ENCODE data around the gene BLOC1S6. TPM values are rescaled to one million over a fixed set of nuclear protein-coding genes. Genes with fewer than 3 reads are reported as not detected.

The BLOC1S6 gene
- total RNA-seq, 1 experiment from 2014 or later = 28.7 TPM

DNA sequence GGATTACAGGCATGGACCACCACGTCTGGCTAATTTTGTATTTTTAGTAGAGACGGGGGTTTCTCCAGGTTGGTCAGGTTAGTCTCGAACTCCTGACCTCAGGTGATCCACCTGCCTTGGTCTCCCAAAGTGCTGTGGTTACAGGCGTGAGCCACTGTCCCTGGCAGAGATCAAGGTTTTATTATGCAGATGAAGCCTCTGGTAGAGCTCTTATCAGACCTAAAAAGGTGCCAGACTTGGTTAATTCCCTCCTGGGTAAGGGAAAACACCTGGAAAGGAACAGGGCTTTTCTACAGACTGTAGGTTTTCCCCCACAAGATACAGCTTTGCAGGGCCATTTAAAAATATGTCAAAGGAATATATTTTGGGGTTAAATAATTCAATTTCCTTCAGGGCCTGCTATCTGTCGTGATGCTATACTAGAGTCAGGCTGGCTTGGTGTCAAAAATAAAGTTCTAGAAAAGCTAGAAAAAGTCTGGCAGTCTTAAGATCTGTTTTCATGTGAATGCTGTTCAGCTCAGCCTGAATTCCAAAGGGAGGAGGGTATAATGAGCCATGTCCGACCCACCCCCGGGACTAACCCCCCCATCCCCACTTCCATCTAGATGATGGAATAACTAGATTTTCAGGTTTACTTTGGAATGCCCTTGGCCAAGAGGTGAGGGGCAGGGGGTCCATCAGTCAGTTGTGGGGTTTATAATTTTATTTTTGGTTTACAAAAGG is 1.9 kb upstream of the BLOC1S6 start (continued):
- TF ChIP-seq, protein P1, sequence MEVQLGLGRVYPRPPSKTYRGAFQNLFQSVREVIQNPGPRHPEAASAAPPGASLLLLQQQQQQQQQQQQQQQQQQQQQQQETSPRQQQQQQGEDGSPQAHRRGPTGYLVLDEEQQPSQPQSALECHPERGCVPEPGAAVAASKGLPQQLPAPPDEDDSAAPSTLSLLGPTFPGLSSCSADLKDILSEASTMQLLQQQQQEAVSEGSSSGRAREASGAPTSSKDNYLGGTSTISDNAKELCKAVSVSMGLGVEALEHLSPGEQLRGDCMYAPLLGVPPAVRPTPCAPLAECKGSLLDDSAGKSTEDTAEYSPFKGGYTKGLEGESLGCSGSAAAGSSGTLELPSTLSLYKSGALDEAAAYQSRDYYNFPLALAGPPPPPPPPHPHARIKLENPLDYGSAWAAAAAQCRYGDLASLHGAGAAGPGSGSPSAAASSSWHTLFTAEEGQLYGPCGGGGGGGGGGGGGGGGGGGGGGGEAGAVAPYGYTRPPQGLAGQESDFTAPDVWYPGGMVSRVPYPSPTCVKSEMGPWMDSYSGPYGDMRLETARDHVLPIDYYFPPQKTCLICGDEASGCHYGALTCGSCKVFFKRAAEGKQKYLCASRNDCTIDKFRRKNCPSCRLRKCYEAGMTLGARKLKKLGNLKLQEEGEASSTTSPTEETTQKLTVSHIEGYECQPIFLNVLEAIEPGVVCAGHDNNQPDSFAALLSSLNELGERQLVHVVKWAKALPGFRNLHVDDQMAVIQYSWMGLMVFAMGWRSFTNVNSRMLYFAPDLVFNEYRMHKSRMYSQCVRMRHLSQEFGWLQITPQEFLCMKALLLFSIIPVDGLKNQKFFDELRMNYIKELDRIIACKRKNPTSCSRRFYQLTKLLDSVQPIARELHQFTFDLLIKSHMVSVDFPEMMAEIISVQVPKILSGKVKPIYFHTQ (CRISPR knock-in tag; IDR thresholded peaks at IDR 0.05) = no peak

DNA sequence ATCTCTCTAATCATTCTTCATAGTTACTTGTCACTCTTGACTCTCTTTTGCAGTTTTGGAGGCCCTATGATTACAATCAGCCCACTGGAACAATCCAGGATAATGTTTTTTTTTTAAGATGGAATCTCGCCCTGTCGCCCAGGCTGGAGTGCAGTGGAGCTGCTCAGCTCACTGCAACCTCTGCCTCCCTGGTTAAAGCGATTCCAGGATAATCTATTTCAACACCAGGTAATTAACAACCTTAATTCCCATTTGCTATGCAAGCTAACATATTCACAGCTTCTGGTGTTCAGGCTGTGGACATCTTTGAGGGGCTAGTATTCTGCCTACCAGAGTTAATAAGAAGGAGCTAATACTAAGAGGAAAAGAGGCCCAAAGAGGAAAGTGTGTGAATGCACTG is 1.1 kb upstream of the BLOC1S6 start:
- H3K4me1 Mint-ChIP-seq = peaks cover 19% of the 10 kb centered on the region
- H3K36me3 Mint-ChIP-seq = no peaks in the 10 kb centered on the region
- no peak for DNase-seq (ENCODE audit: low spot score)
- POLR2A ChIA-PET = interaction anchor here (2.4 to 3.4 kb wide), 2 partner anchors 12 to 184 kb away, joined by 11 to 24 read pairs; a partner anchor contains a TSS
- H3K9me3 Mint-ChIP-seq = no peaks in the 10 kb centered on the region
- CTCF ChIA-PET = interaction anchor here (1.0 to 4.5 kb wide), 6 partner anchors 12 to 184 kb away, joined by 3 to 55 read pairs (median 5); partner anchors contain the start of gene SQOR
- H3K4me3 Mint-ChIP-seq = peak overlapping the region; percentile 98
- no peak for ATAC-seq
- H3K27ac Mint-ChIP-seq = peak overlapping the region; percentile 100
- H3K27me3 Mint-ChIP-seq (ENCODE audit: low read depth) = peaks cover 14% of the 10 kb centered on the region
- TF ChIP-seq, protein P2, sequence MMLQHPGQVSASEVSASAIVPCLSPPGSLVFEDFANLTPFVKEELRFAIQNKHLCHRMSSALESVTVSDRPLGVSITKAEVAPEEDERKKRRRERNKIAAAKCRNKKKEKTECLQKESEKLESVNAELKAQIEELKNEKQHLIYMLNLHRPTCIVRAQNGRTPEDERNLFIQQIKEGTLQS (CRISPR knock-in tag; conservative IDR thresholded peaks at IDR 0.05) = no peak
- TF ChIP-seq ESRRA (CRISPR knock-in tag; IDR thresholded peaks at IDR 0.05; ENCODE audit: borderline replicate concordance) (no peak), ZNF232 (CRISPR knock-in tag; IDR thresholded peaks at IDR 0.05) (no peak), NR2C2 (CRISPR knock-in tag; IDR thresholded peaks at IDR 0.05) (no peak), OVOL2 (CRISPR knock-in tag; IDR thresholded peaks at IDR 0.05; ENCODE audit: borderline replicate concordance) (no peak), ATF1 (CRISPR knock-in tag; IDR thresholded peaks at IDR 0.05) (no peak), ELF4 (CRISPR knock-in tag; IDR thresholded peaks at IDR 0.05; ENCODE audit: low read depth) (no peak), FOXK1 (CRISPR knock-in tag; IDR thresholded peaks at IDR 0.05) (no peak), GTF2I (CRISPR knock-in tag; conservative IDR thresholded peaks at IDR 0.05) (no peak)
- TF ChIP-seq, protein P3, sequence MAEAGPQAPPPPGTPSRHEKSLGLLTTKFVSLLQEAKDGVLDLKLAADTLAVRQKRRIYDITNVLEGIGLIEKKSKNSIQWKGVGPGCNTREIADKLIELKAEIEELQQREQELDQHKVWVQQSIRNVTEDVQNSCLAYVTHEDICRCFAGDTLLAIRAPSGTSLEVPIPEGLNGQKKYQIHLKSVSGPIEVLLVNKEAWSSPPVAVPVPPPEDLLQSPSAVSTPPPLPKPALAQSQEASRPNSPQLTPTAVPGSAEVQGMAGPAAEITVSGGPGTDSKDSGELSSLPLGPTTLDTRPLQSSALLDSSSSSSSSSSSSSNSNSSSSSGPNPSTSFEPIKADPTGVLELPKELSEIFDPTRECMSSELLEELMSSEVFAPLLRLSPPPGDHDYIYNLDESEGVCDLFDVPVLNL (CRISPR knock-in tag; IDR thresholded peaks at IDR 0.05; ENCODE audit: borderline replicate concordance, low read depth) = no peak
- TF ChIP-seq, protein P4, sequence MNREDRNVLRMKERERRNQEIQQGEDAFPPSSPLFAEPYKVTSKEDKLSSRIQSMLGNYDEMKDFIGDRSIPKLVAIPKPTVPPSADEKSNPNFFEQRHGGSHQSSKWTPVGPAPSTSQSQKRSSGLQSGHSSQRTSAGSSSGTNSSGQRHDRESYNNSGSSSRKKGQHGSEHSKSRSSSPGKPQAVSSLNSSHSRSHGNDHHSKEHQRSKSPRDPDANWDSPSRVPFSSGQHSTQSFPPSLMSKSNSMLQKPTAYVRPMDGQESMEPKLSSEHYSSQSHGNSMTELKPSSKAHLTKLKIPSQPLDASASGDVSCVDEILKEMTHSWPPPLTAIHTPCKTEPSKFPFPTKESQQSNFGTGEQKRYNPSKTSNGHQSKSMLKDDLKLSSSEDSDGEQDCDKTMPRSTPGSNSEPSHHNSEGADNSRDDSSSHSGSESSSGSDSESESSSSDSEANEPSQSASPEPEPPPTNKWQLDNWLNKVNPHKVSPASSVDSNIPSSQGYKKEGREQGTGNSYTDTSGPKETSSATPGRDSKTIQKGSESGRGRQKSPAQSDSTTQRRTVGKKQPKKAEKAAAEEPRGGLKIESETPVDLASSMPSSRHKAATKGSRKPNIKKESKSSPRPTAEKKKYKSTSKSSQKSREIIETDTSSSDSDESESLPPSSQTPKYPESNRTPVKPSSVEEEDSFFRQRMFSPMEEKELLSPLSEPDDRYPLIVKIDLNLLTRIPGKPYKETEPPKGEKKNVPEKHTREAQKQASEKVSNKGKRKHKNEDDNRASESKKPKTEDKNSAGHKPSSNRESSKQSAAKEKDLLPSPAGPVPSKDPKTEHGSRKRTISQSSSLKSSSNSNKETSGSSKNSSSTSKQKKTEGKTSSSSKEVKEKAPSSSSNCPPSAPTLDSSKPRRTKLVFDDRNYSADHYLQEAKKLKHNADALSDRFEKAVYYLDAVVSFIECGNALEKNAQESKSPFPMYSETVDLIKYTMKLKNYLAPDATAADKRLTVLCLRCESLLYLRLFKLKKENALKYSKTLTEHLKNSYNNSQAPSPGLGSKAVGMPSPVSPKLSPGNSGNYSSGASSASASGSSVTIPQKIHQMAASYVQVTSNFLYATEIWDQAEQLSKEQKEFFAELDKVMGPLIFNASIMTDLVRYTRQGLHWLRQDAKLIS (CRISPR knock-in tag; IDR thresholded peaks at IDR 0.05; ENCODE audit: borderline replicate concordance) = no peak
- TF ChIP-seq, protein P1 (CRISPR knock-in tag; IDR thresholded peaks at IDR 0.05) = no peak
- TF ChIP-seq, protein P5, sequence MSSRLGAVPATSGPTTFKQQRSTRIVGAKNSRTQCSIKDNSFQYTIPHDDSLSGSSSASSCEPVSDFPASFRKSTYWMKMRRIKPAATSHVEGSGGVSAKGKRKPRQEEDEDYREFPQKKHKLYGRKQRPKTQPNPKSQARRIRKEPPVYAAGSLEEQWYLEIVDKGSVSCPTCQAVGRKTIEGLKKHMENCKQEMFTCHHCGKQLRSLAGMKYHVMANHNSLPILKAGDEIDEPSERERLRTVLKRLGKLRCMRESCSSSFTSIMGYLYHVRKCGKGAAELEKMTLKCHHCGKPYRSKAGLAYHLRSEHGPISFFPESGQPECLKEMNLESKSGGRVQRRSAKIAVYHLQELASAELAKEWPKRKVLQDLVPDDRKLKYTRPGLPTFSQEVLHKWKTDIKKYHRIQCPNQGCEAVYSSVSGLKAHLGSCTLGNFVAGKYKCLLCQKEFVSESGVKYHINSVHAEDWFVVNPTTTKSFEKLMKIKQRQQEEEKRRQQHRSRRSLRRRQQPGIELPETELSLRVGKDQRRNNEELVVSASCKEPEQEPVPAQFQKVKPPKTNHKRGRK (CRISPR knock-in tag; IDR thresholded peaks at IDR 0.05; ENCODE audit: borderline replicate concordance) = no peak
- TF ChIP-seq, protein P6, sequence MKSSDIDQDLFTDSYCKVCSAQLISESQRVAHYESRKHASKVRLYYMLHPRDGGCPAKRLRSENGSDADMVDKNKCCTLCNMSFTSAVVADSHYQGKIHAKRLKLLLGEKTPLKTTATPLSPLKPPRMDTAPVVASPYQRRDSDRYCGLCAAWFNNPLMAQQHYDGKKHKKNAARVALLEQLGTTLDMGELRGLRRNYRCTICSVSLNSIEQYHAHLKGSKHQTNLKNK (CRISPR knock-in tag; IDR thresholded peaks at IDR 0.05) = no peak
- TF ChIP-seq, protein P7, sequence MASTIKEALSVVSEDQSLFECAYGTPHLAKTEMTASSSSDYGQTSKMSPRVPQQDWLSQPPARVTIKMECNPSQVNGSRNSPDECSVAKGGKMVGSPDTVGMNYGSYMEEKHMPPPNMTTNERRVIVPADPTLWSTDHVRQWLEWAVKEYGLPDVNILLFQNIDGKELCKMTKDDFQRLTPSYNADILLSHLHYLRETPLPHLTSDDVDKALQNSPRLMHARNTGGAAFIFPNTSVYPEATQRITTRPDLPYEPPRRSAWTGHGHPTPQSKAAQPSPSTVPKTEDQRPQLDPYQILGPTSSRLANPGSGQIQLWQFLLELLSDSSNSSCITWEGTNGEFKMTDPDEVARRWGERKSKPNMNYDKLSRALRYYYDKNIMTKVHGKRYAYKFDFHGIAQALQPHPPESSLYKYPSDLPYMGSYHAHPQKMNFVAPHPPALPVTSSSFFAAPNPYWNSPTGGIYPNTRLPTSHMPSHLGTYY (CRISPR knock-in tag; IDR thresholded peaks at IDR 0.05) = no peak
- TF ChIP-seq, protein P8, sequence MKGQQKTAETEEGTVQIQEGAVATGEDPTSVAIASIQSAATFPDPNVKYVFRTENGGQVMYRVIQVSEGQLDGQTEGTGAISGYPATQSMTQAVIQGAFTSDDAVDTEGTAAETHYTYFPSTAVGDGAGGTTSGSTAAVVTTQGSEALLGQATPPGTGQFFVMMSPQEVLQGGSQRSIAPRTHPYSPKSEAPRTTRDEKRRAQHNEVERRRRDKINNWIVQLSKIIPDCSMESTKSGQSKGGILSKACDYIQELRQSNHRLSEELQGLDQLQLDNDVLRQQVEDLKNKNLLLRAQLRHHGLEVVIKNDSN (CRISPR knock-in tag; IDR thresholded peaks at IDR 0.05) = no peak
- TF ChIP-seq, protein P9, sequence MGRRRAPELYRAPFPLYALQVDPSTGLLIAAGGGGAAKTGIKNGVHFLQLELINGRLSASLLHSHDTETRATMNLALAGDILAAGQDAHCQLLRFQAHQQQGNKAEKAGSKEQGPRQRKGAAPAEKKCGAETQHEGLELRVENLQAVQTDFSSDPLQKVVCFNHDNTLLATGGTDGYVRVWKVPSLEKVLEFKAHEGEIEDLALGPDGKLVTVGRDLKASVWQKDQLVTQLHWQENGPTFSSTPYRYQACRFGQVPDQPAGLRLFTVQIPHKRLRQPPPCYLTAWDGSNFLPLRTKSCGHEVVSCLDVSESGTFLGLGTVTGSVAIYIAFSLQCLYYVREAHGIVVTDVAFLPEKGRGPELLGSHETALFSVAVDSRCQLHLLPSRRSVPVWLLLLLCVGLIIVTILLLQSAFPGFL (CRISPR knock-in tag; IDR thresholded peaks at IDR 0.05; ENCODE audit: borderline replicate concordance) = no peak

Data from WTC11 (cell line).